ENCODE results near the gene BCO1.

BCO1 gene

GRCh38 chr16:81232740-81233367 lies 5.6 kb upstream of the BCO1 start:
- no peak for DNase-seq

GRCh38 chr16:81237282-81237681 lies 1.2 kb upstream of the BCO1 start:
- no peak for DNase-seq

DNA sequence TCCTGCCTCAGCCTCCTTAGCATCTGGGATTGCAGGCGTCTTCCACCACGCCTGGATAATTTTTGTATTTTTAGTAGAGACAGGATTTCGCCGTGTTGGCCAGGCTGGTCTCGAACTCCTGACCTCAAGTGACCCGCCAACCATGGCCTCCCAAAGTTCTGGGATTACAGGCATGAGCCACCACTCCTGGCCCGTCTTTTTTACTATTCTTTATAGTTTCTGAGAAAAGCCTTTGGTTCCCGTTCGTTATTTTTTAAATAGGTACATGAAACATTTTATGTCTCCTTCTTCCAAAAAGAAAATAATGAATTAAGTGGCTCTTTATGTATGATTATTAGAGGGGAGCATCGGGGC lies 570 bp upstream of the BCO1 start:
- no peak for DNase-seq

GRCh38 chr16:81239367-81240121 lies 1.1 kb downstream of the BCO1 start:
- no peak for DNase-seq

- no peak for DNase-seq
Observed at GRCh38 chr16:81241706-81242105, 3.2 kb downstream of the BCO1 start.

GRCh38 chr16:81242977-81243618 lies 4.6 kb downstream of the BCO1 start:
- no peak for DNase-seq

DNA sequence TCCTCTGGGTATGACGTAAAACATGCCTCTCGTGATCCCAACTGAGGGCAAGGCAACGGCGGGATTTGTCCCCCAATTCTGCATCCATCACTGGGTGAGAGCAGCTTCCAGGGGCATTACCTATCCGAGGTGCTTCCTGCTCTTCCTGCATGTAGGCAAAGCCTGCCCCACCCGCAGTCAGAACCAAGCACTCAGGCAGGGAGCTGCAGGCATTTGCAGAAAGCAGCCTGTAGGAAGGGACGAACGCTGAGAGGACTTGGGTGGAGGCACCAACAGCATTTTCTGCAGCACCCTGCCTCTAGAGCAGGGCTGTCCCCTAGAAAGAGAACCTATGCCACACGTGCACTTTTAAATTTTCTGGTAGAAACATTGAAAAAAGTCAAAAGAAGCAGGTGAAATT lies 5.5 kb downstream of the BCO1 start:
- DNase-seq = no peak

DNA sequence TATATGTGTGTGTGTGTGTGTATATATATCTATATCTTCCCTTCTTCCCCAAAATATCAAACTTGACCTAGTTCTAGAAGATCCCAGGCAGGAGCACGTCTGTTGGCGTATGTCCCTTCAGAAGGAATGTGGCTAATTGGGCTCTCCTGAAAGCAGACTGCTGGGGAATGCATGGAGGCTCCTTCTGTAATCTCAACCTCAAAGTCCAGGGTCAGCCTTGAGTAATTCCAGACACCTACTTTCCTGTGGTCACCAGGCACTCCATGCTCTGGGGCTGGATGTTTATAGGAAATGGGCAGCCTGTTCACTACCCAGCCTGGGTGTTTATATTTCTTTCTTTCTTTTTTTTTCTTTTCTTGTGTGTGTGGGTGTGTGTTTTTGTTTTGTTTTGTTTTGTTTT lies 13.4 kb downstream of the BCO1 start:
- DNase-seq = no peak

DNA sequence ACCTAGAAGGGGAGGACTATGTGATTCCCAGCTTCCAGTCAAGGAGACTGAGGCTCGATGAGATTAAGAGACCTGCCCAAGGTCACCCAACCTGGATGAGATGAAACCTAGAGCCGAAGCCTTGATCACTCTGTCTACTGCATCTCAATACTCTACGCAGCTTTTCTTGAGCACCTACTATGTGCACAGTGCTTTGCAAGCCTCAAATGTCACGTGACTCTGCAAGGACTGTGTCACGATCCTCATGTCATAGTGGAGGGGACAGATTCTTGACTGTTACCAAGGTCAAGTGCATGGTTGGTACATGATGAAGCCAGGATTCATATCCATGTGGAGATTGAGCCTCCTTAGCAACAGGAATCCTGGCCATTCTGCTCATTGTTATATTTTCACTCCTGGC lies 14.7 kb downstream of the BCO1 start:
- no peak for DNase-seq

- no peak for DNase-seq
Observed at GRCh38 chr16:81254922-81255526, 16.5 kb downstream of the BCO1 start.

GRCh38 chr16:81259916-81260315 lies 21.4 kb downstream of the BCO1 start:
- DNase-seq = no peak

DNA sequence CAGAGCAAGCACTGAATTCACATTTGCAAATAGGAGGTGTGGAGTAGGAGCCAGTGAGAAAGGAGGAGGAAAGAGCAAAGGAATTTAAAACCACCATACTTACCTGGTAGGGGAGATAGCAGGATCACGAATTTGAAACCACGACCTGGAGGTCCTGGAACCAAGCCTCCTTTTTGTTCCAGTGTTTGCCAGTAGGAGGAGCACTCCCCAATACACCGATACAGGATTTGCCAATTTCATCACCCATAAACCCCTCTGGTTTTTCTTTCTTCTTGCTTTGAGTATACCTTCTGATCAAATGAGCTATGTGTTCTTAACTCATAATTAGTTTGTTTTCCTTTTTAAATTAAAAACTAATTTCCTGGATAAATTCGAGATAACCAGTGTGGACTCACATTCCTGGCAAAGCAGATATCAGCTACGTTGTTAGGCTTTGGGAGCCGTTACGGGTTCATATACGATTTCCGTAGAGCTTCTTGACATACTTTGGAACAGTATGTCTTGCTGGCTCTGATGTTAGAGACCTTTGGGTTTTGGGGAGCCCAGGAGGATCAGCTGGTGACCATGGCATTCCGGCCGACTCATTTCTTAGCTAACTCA lies 22.7 kb downstream of the BCO1 start:
- DNase-seq = no peak

- DNase-seq = no peak
Observed at GRCh38 chr16:81263470-81264220, 25.2 kb downstream of the BCO1 start.

DNA sequence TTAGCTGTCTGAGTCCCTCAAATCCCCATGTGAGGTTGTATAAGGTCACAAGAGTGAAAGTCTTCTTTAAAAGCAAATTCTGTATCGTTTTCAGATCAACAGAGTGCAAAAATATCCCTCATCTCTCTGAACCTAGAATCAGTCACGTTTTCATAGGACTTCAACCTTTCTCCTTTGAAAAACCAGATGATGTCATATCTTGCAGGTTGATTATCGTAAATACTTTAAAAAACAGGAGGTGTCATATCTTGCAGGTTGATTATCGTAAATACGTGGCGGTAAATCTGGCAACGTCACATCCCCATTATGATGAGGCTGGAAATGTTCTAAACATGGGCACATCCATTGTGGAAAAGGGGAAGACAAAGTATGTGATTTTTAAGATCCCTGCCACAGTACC lies 25.9 kb downstream of the BCO1 start:
- no peak for DNase-seq

- DNase-seq = no peak
Observed at GRCh38 chr16:81265052-81265451, 26.6 kb downstream of the BCO1 start.

DNA sequence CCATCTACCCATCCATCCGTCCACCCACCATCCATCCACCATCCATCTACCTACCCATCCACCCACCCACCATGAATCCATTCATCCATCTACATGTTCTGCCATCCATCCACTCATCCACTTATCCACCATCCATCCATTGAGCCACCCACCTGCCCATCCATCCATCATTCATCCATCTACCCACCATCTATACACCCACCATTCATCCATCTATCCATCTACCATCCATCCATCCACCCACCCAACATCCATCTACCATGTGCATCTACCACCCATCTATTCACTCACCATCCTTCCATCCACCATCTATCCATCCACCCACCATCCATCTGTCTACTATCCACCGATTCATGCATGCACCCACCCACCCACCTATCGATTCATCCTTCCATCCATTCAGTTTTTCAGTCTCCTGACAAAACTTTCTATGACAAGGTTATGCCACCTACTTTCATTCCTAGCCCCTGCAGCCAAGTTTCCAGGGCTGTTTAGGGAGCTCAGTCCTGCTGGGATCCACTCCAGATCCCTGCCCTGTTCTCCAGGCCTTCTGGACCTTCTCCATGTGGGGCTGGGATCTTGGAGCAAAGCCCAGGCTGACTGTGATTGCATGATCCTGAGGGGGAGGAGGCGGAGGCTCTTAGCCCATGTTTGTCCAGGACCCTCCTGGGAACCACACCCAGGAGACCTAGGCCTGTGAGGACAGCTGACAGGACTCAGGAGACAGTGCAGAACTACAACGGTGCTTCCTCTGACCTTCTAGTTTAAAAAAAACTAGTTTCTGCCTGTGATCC lies 27.4 kb downstream of the BCO1 start:
- no peak for DNase-seq

DNA sequence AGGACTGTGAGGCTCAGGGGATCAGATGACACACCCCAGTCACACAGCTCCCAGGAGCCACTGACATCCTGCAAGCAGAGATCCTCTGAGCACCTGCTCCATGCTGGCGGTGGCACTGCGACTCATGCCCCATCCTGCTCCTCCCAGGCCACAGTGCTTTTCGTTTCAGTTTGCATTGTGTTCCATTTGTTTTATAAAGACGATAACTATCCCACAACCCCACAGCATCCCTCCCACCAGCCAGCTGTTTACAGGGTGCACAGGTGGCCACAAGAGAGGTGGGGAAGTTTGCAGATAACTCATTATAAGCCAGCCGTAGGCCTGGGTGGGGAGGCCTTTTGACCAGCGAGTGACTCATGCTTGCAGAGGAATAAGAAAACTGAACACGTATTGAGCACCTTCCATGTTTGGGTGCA lies 28.2 kb downstream of the BCO1 start:
- no peak for DNase-seq

GRCh38 chr16:81268509-81268908 lies 30.0 kb downstream of the BCO1 start:
- no peak for DNase-seq

- no peak for DNase-seq
Observed at GRCh38 chr16:81273223-81273950, 34.9 kb downstream of the BCO1 start.

DNA sequence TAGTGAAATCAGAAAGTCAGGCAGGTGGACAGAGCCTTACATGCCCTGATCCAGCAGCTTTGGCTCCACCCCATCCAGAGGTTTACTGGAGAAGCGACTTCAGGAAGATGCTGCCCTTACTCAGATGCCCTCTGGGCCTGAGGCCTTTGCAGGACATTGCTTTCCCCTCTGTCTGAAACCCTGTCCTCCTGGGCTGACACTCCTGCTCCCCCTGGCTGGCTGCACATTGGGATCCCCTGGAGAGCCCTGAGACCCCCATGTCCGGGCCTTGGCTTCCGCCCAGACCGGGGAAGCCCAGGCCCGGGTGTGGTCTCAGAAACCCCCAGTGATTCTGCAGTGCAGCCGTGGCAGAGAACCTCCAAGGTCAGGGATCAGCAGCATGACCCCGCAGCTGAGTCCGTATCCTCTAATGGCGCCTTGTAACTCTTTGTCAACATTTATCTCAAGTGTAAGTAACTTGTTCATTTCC lies 36.6 kb downstream of the BCO1 start:
- no peak for DNase-seq

DNA sequence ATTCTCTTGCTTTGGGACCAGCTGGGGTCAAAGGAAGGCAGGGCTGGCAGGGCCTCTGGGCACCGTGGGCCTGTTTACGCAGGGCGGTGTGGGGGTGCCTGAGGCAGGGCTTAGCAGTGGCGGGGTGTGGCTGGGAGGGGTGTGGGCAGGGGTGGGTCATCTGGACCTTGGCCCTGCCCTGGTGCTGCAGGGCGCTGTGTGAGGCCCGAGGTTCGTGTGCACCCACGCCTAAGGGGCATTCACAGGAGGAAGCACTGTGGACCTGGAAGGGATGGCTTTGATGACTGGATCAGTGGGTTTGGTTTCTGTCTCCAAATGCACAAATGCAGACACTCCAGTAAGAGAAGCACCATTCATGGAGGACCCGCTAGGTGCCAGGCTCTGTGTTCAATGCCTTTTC lies 37.3 kb downstream of the BCO1 start:
- DNase-seq = no peak
